DMS53 (cell line): ENCODE data around the gene ENTPD8.

Source experiments
- DNase-seq: peaks from one replicate; lab custom pipeline; 2025; lab: John Stamatoyannopoulos, UW

Gene ENTPD8, protein sequence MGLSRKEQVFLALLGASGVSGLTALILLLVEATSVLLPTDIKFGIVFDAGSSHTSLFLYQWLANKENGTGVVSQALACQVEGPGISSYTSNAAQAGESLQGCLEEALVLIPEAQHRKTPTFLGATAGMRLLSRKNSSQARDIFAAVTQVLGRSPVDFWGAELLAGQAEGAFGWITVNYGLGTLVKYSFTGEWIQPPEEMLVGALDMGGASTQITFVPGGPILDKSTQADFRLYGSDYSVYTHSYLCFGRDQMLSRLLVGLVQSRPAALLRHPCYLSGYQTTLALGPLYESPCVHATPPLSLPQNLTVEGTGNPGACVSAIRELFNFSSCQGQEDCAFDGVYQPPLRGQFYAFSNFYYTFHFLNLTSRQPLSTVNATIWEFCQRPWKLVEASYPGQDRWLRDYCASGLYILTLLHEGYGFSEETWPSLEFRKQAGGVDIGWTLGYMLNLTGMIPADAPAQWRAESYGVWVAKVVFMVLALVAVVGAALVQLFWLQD

DNA sequence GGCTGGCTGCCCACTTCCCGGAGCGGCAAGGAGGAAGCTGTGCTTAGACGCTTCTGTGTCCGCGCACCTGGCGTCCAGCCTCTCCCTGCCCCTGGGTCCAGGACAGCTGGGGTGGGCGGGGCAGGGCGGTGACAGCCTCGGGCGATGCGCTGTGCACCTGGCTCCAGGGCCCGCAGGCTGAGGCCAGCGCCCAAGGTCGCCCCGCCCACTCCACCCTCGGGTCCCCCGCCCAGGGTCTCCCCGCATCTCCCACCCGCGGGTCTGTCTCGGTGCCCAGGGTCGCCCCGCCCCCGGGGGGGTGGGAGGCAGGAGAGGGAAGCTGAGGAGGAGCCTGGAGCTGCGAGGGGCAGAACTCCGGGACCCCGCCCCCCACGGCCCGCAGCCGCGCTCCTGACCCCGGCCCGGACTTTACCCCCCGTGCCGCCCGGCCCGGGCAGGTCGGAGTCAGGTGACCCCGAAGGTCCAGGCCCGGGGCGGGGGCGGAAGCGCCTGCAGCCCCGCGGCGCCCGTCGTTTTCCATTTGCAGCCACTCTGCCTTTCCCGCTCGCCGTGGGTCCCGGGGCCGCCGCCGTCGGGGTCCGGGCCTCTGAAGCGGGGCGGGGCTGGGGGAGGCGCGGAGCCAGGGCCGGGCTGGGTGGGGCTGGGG is at the start of gene ENTPD8:
Gene ENTPD8, minus strand, starts transcription at position 69 of the 646 bp plus-strand sequence. CDS start 3,072 bp downstream, outside the sequence.
- peak; percentile 99 for DNase-seq

DNA sequence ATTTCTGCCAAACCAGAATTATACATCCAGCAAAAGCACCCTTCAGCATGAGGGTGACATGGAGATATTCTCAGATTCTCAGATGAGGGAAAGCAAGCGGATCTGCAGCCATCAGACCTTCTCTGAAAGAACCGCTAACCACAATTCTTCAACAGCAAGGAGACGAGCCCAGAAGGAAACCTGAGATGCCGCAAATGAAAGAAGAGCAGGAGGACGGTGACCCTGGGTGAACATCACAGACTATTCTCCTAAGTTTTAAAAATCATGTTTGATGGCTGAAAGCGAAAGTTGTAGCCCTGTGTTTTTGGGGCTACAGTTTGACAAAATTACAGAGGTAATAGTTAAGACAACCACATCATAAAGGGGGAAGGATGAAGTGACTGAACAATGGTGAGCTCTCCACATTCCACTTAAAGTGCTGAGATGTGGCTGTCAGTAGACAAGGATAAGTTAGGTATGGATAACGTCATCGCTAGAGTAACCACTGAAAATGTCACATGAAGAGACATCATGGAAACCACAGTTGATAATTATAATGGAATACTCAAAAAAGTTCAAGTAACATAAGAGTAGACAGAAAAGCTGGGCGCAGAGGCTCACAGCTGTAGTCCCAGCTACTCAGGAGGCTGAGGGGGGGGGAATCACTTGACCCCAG is 49.5 kb upstream of the ENTPD8 start:
- no peak for DNase-seq

DNA sequence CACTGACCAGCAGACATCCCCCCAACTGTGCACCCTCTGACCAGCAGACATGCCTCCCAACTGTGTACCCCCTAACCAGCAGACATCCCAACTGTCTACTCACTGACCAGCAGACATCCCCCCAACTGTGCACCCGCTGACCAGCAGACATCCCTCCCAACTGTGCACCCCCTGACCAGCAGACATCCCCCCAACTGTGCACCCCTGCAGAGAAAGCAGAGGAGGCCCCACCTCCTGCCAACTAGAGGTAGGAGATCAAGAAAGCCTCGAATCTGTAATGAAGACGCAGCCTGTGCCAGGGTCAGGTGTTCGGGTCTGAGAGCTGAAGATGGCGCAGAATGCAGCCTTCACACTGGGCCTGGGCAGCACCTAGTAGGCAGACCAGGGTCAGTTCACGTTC is 47.7 kb upstream of the ENTPD8 start:
- no peak for DNase-seq

DNA sequence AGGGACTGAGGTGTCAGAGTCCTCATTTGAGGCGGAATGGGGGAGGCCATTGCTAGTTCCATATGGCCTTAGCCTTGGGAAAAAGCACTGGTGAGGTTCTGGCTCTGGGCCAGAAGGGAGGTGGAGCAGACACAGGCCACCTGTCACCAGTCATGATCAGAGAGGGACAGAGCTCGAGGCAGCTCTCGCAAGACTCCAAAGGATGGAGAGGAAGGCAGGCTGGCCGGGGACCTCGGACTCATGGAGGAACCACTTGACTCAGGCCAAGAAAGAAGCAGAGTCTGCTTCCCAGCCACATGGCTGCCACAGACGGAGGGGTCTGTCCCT is 47.1 kb upstream of the ENTPD8 start:
- peak; percentile 91 for DNase-seq

GRCh38 chr9:137487454-137488326 is 46.5 kb upstream of the ENTPD8 start:
- DNase-seq: peak; percentile 95

- DNase-seq: peak; percentile 77
Observed at GRCh38 chr9:137486545-137487453, 45.6 kb upstream of the ENTPD8 start.

DNA sequence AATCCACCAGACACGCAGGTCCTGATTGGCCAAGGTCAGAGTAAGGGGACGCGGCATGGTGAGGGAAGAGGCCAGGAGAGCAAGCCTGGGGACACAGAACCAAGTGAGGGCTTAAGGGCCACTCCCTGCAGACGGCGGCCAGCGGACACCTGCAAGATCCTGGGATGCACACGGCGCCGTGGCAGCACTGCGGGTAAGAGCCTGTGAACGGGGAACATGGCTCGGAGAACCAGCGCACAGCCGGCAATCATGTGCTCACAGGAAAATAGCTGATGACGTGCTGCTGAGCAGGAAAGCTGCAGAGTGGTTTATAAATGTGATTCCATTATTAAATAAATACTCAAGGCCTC is 45.0 kb upstream of the ENTPD8 start:
- peak; percentile 44 for DNase-seq

GRCh38 chr9:137485343-137486140 is 44.4 kb upstream of the ENTPD8 start:
- peak; percentile 98 for DNase-seq

GRCh38 chr9:137484551-137485315 is 43.6 kb upstream of the ENTPD8 start:
- DNase-seq: peak; percentile 89

GRCh38 chr9:137482094-137482781 is 41.1 kb upstream of the ENTPD8 start:
- DNase-seq: peak; percentile 85

- DNase-seq: no peak
Observed at GRCh38 chr9:137480686-137481683, 39.8 kb upstream of the ENTPD8 start.

- DNase-seq: no peak
Observed at GRCh38 chr9:137479892-137480685, 38.9 kb upstream of the ENTPD8 start.

DNA sequence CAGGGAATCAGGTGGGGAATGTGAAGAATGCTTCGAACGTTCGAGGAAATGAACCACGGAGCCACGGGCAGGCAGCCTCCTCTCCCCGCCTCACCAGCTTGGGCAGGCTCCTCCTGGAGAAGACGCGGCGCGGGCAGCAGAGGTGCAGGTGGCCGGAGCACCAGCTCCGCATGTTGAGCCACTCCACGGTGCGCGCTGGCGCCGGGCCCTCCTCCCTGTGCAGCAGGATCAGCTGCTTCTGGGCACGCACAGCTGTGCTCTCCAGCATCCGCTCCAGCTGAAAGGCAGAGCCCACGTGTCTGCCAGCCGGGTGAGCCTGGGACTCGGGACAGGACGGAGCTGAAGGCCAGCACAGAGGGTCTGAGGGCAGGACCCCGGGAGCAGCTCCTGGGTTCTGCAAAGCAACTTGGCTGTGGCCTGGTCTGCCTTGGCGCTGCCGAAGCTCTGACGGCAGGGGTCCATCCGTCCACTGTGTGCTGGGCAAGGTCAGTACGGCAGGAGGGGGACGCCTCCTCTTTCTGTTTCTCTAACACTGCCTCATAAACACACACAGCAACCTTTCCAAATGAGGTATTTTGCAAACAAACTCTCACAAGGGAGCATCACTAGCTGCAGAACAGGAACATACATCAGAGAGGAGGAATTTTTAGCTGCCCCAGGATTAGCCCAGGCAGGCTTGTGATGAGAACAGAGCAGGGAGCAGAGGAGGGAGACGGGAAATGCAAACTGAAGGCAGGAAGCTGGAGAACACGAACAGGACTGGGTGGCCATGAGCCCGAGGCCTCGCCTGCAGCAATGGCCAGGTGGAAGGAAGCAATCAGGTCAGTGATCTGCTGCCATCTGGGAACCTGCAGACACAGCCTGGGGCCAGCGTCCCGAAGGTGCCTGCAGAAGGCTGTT is 38.1 kb upstream of the ENTPD8 start:
- DNase-seq: peak; percentile 92

GRCh38 chr9:137478613-137478961 is 37.4 kb upstream of the ENTPD8 start:
- no peak for DNase-seq

GRCh38 chr9:137477778-137478612 is 36.8 kb upstream of the ENTPD8 start:
- DNase-seq: no peak
